Esophagus muscularis mucosa (tissue), 3 donors: Measurements from ENCODE around the gene SHANK3.

Experiments used
- POLR2A ChIP-seq: fragments of 450-650 bp; IDR thresholded peaks from one replicate; pipeline ENCODE4 v1.6.1; 2017; ENCODE audit warnings: antibody characterized with exemption, moderate library complexity, mild to moderate bottlenecking, low read depth
- TF ChIP-seq, protein P1 (sequence below), 3 experiments: fragments of 200-600 bp in 2 of 3; fragments of 450-650 bp in 1 of 3; sonication (generic) in 2 of 3; IDR thresholded peaks; one replicate each; pipeline ENCODE4 v1.5.1; 2017 to 2019; ENCODE audit warnings: antibody characterized with exemption in 3 of 3, mild to moderate bottlenecking in 2 of 3, moderate library complexity in 1 of 3

GRCh38 chr22:50633086-50633485, 39.5 kb upstream of the SHANK3 start:
- TF ChIP-seq, protein P1, sequence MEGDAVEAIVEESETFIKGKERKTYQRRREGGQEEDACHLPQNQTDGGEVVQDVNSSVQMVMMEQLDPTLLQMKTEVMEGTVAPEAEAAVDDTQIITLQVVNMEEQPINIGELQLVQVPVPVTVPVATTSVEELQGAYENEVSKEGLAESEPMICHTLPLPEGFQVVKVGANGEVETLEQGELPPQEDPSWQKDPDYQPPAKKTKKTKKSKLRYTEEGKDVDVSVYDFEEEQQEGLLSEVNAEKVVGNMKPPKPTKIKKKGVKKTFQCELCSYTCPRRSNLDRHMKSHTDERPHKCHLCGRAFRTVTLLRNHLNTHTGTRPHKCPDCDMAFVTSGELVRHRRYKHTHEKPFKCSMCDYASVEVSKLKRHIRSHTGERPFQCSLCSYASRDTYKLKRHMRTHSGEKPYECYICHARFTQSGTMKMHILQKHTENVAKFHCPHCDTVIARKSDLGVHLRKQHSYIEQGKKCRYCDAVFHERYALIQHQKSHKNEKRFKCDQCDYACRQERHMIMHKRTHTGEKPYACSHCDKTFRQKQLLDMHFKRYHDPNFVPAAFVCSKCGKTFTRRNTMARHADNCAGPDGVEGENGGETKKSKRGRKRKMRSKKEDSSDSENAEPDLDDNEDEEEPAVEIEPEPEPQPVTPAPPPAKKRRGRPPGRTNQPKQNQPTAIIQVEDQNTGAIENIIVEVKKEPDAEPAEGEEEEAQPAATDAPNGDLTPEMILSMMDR (IDR thresholded peaks at IDR 0.05): no peak
- no peak for TF ChIP-seq POLR2A
